Central memory CD8-positive, alpha-beta T cell (primary cell): Measurements from ENCODE around the gene DYNLRB1.

Experiments used
- ATAC-seq: fragments of 150-1000 bp; cut with Tn5 transposase; replicated peaks from 2 replicates; pipeline ENCODE4 v1.10.0; 2022; ENCODE audit warnings: mild to moderate bottlenecking, moderate FRiP score, moderate number of reproducible peaks; ENCODE audit not compliant: poor library complexity, severe bottlenecking; ENCODE audit errors: extremely low read depth
- DNase-seq, 2 donors: peaks; one replicate each; pipeline ENCODE4 v3.0.0; 2021; ENCODE audit warnings: low spot score in 2 of 2
- H3K27ac Mint-ChIP-seq: one replicate; pipeline ENCODE4 v1.8.0; 2022; ENCODE audit warnings: low read depth, mild to moderate bottlenecking, moderate library complexity, mixed read lengths
- H3K27me3 Mint-ChIP-seq: one replicate; pipeline ENCODE4 v1.8.0; 2022; ENCODE audit warnings: mixed read lengths
- H3K36me3 Mint-ChIP-seq: one replicate; pipeline ENCODE4 v1.8.0; 2022; ENCODE audit warnings: mild to moderate bottlenecking, moderate library complexity, mixed read lengths; ENCODE audit not compliant: insufficient read depth
- H3K4me1 Mint-ChIP-seq: one replicate; pipeline ENCODE4 v1.8.0; 2022; ENCODE audit warnings: mixed read lengths
- H3K4me3 Mint-ChIP-seq: one replicate; pipeline ENCODE4 v1.8.0; 2022; ENCODE audit warnings: mild to moderate bottlenecking, moderate library complexity, mixed read lengths
- H3K9me3 Mint-ChIP-seq: one replicate; pipeline ENCODE4 v1.8.0; 2022; ENCODE audit warnings: mixed read lengths

DYNLRB1 gene

GRCh38 chr20:34571753-34572152 lies 55.5 kb downstream of the DYNLRB1 start:
- DNase-seq = no peak
- no peak for ATAC-seq
- Mint-ChIP-seq H3K4me3 (no peak overlapping the region), H3K4me1 (peaks cover 9% of the 10 kb centered on the region), H3K36me3 (peaks cover 8% of the 10 kb centered on the region), H3K27me3 (no peaks in the 10 kb centered on the region), H3K27ac (peak overlapping the region; percentile 48), H3K9me3 (no peaks in the 10 kb centered on the region)

- DNase-seq = no peak
- H3K4me3 Mint-ChIP-seq = no peak overlapping the region
- H3K36me3 Mint-ChIP-seq = peaks cover 8% of the 10 kb centered on the region
- peaks cover 9% of the 10 kb centered on the region for H3K4me1 Mint-ChIP-seq
- no peaks in the 10 kb centered on the region for H3K9me3 Mint-ChIP-seq
- H3K27ac Mint-ChIP-seq = peak overlapping the region; percentile 13
- no peaks in the 10 kb centered on the region for H3K27me3 Mint-ChIP-seq
- no peak for ATAC-seq
Measured at GRCh38 chr20:34573541-34574300, 57.5 kb downstream of the DYNLRB1 start.

- Mint-ChIP-seq H3K4me3 (no peak overlapping the region), H3K27me3 (no peaks in the 10 kb centered on the region), H3K9me3 (no peaks in the 10 kb centered on the region), H3K36me3 (peaks cover 8% of the 10 kb centered on the region), H3K4me1 (peaks cover 11% of the 10 kb centered on the region), H3K27ac (no peak overlapping the region)
- ATAC-seq (no peak), DNase-seq (no peak)
Measured at GRCh38 chr20:34574426-34574825, 58.2 kb downstream of the DYNLRB1 start.

GRCh38 chr20:34574861-34575260 lies 58.6 kb downstream of the DYNLRB1 start:
- no peak overlapping the region for H3K4me3 Mint-ChIP-seq
- peaks cover 8% of the 10 kb centered on the region for H3K36me3 Mint-ChIP-seq
- H3K9me3 Mint-ChIP-seq = no peaks in the 10 kb centered on the region
- peaks cover 16% of the 10 kb centered on the region for H3K4me1 Mint-ChIP-seq
- no peak for ATAC-seq
- no peak for DNase-seq
- H3K27ac Mint-ChIP-seq = no peak overlapping the region
- no peaks in the 10 kb centered on the region for H3K27me3 Mint-ChIP-seq

GRCh38 chr20:34575271-34575670 lies 59.0 kb downstream of the DYNLRB1 start:
- Mint-ChIP-seq H3K4me1 (peaks cover 20% of the 10 kb centered on the region), H3K27ac (no peak overlapping the region), H3K4me3 (no peak overlapping the region), H3K9me3 (no peaks in the 10 kb centered on the region), H3K36me3 (peaks cover 8% of the 10 kb centered on the region), H3K27me3 (no peaks in the 10 kb centered on the region)
- DNase-seq = no peak
- ATAC-seq = no peak

GRCh38 chr20:34575756-34576155 lies 59.5 kb downstream of the DYNLRB1 start:
- Mint-ChIP-seq H3K27ac (no peak overlapping the region), H3K4me1 (peaks cover 24% of the 10 kb centered on the region), H3K27me3 (no peaks in the 10 kb centered on the region), H3K36me3 (peaks cover 8% of the 10 kb centered on the region), H3K9me3 (no peaks in the 10 kb centered on the region), H3K4me3 (no peak overlapping the region)
- DNase-seq (no peak), ATAC-seq (no peak)

- H3K27ac Mint-ChIP-seq = no peak overlapping the region
- no peak for ATAC-seq
- peaks cover 20% of the 10 kb centered on the region for H3K4me1 Mint-ChIP-seq
- no peaks in the 10 kb centered on the region for H3K9me3 Mint-ChIP-seq
- no peak for DNase-seq
- H3K36me3 Mint-ChIP-seq = peaks cover 2% of the 10 kb centered on the region
- no peaks in the 10 kb centered on the region for H3K27me3 Mint-ChIP-seq
- no peak overlapping the region for H3K4me3 Mint-ChIP-seq
Measured at GRCh38 chr20:34577061-34577460, 60.8 kb downstream of the DYNLRB1 start.

- no peak for ATAC-seq
- DNase-seq = no peak
- Mint-ChIP-seq H3K27me3 (no peaks in the 10 kb centered on the region), H3K27ac (no peak overlapping the region), H3K4me1 (peaks cover 20% of the 10 kb centered on the region), H3K36me3 (peaks cover 2% of the 10 kb centered on the region), H3K4me3 (no peak overlapping the region), H3K9me3 (no peaks in the 10 kb centered on the region)
Measured at GRCh38 chr20:34578025-34578424, 61.8 kb downstream of the DYNLRB1 start.

GRCh38 chr20:34578521-34578920 lies 62.3 kb downstream of the DYNLRB1 start:
- Mint-ChIP-seq H3K4me3 (no peak overlapping the region), H3K36me3 (peaks cover 3% of the 10 kb centered on the region), H3K27ac (no peak overlapping the region), H3K27me3 (no peaks in the 10 kb centered on the region), H3K4me1 (peaks cover 20% of the 10 kb centered on the region), H3K9me3 (no peaks in the 10 kb centered on the region)
- ATAC-seq (no peak), DNase-seq (no peak)

- no peaks in the 10 kb centered on the region for H3K9me3 Mint-ChIP-seq
- no peaks in the 10 kb centered on the region for H3K27me3 Mint-ChIP-seq
- peaks cover 20% of the 10 kb centered on the region for H3K4me1 Mint-ChIP-seq
- peak overlapping the region; percentile 75 for H3K27ac Mint-ChIP-seq
- ATAC-seq (no peak), DNase-seq (no peak)
- no peak overlapping the region for H3K4me3 Mint-ChIP-seq
- H3K36me3 Mint-ChIP-seq = peaks cover 4% of the 10 kb centered on the region
Measured at GRCh38 chr20:34579191-34579978, 63.2 kb downstream of the DYNLRB1 start.

- H3K27me3 Mint-ChIP-seq = no peaks in the 10 kb centered on the region
Measured at GRCh38 chr20:34579979-34580940, 64.0 kb downstream of the DYNLRB1 start.

More at GRCh38 chr20:34579979-34580940, 64.0 kb downstream of the DYNLRB1 start:
- DNase-seq (no peak), ATAC-seq (no peak)
- Mint-ChIP-seq H3K4me3 (no peak overlapping the region), H3K9me3 (no peaks in the 10 kb centered on the region), H3K4me1 (peaks cover 20% of the 10 kb centered on the region), H3K36me3 (peaks cover 8% of the 10 kb centered on the region), H3K27ac (peak overlapping the region; percentile 75)
